Karpas-422 (cell line): ENCODE data around the gene ATXN1. TPM values are rescaled to one million over a fixed set of nuclear protein-coding genes. Genes with fewer than 3 reads are reported as not detected.

Experiments
- DNase-seq: peaks from one replicate; pipeline ENCODE4 v3.0.0-alpha.2; 2015
- H2AFZ ChIP-seq: fragments of 200-600 bp; sonication (generic); 2 replicates; pipeline ENCODE4 v1.6.1; 2014; ENCODE audit warnings: antibody characterized with exemption, low read length, mixed read lengths
- H3K27ac ChIP-seq: fragments of 200-600 bp; sonication (generic); 2 replicates; pipeline ENCODE4 v1.5.1; 2014; ENCODE audit warnings: mild to moderate bottlenecking, low read length, moderate library complexity
- H3K27me3 ChIP-seq: fragments of 200-600 bp; sonication (generic); 2 replicates; pipeline ENCODE4 v1.6.1; 2014; ENCODE audit warnings: low read length, mixed read lengths
- H3K36me3 ChIP-seq: fragments of 200-600 bp; sonication (generic); 2 replicates; pipeline ENCODE4 v1.6.1; 2014; ENCODE audit warnings: low read length, mixed read lengths; ENCODE audit not compliant: insufficient read depth
- H3K4me1 ChIP-seq: fragments of 200-600 bp; sonication (generic); 2 replicates; pipeline ENCODE4 v1.6.1; 2014; ENCODE audit warnings: mild to moderate bottlenecking, low read length, mixed read lengths
- H3K4me2 ChIP-seq: fragments of 200-600 bp; sonication (generic); 2 replicates; pipeline ENCODE4 v1.6.1; 2014; ENCODE audit warnings: low read length, low read depth, mild to moderate bottlenecking; ENCODE audit not compliant: poor library complexity, severe bottlenecking
- H3K4me3 ChIP-seq: fragments of 200-600 bp; sonication (generic); 2 replicates; pipeline ENCODE4 v1.5.1; 2014; ENCODE audit warnings: mild to moderate bottlenecking, antibody characterized with exemption, low read length, mixed read lengths
- H3K79me2 ChIP-seq: fragments of 200-600 bp; sonication (generic); 2 replicates; pipeline ENCODE4 v1.6.1; 2014; ENCODE audit warnings: mild to moderate bottlenecking, low read length, mixed read lengths
- H3K9ac ChIP-seq: fragments of 200-600 bp; sonication (generic); 2 replicates; pipeline ENCODE4 v1.6.0; 2014; ENCODE audit warnings: low read length
- H3K9me2 ChIP-seq: fragments of 200-600 bp; sonication (generic), shearing (Covaris generic); replicated peaks from 2 replicates; pipeline ENCODE4 v1.6.0; 2014; ENCODE audit warnings: mild to moderate bottlenecking, low read length, moderate library complexity; ENCODE audit not compliant: insufficient read depth
- H3K9me3 ChIP-seq: fragments of 300-700, 200-600 bp; sonication (generic); 2 replicates; pipeline ENCODE4 v1.6.1; 2014; ENCODE audit warnings: low read length, mixed read lengths
- H4K20me1 ChIP-seq: fragments of 200-600 bp; sonication (generic); 2 replicates; pipeline ENCODE4 v1.6.1; 2014; ENCODE audit warnings: mild to moderate bottlenecking, antibody characterized with exemption, low read length, low read depth; ENCODE audit not compliant: insufficient read depth
- total RNA-seq: library from RNA; depleted of rRNA; stranded (reverse); fragments of >200 nt; shearing (Covaris generic); gene quantifications from 2 replicates; pipeline ENCODE4 v1.2.3, GENCODE V29; 2014; ENCODE audit warnings: low replicate concordance

The ATXN1 gene
- total RNA-seq, 1 experiment from 2014 or later, result 0.37 TPM

DNA sequence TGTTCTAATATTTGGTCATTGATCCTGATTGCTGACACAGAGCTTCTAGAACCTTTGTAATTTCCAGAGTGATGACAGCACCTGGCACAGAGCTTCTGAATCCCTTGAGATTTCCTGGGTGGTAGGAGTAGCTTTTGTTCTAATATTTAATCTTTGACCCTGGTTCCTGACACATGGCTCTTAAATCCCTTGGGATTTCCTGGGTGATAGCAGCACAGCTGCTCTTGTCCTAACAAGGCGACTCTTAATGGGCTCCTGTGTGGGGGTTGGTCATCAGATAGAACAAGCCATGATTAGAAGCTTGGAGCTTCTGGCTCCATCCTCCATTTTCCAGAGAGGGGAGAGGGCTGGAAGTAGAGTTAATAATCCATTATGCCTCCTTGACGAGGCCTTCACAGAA, 504.5 kb downstream of the ATXN1 start:
- no peak overlapping the region for H3K9ac ChIP-seq
- H2AFZ ChIP-seq, result no peak overlapping the region

DNA sequence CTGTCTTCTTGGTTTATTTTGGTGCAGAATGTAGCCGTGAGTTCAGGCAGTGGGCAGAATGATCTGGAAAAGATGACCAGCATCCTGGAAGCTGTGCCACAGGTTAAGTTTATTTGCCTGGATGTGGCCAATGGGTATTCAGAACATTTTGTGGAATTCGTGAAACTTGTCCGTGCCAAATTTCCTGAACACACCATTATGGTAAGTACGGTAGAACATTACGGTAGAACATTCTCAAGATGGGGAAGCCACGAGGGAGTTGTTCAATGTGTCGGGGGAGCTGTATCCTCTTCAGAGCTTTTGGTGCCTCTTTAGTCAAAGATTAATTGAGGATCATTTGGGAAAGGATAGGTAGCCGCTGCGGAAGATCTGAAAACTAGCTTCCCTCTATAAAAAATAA, 506.7 kb downstream of the ATXN1 start:
- H2AFZ ChIP-seq, result no peak overlapping the region
- H3K36me3 ChIP-seq, result no peaks in the 10 kb centered on the region
- H3K9ac ChIP-seq, result no peak overlapping the region
- H3K27ac ChIP-seq, result no peak overlapping the region
- H3K4me1 ChIP-seq, result no peaks in the 10 kb centered on the region
- no peak for DNase-seq
- H3K9me2 ChIP-seq, result no peaks in the 10 kb centered on the region
- H3K27me3 ChIP-seq, result no peaks in the 10 kb centered on the region
- no peaks in the 10 kb centered on the region for H4K20me1 ChIP-seq
- no peak overlapping the region for H3K4me2 ChIP-seq
- H3K4me3 ChIP-seq, result no peak overlapping the region
- no peaks in the 10 kb centered on the region for H3K9me3 ChIP-seq
- no peaks in the 10 kb centered on the region for H3K79me2 ChIP-seq

More for the DNA sequence above, 504.5 kb downstream of the ATXN1 start:
- no peaks in the 10 kb centered on the region for H4K20me1 ChIP-seq
- no peak overlapping the region for H3K4me2 ChIP-seq
- no peaks in the 10 kb centered on the region for H3K79me2 ChIP-seq
- no peaks in the 10 kb centered on the region for H3K4me1 ChIP-seq
- peak; percentile 16 for DNase-seq
- H3K27ac ChIP-seq, result no peak overlapping the region
- no peaks in the 10 kb centered on the region for H3K27me3 ChIP-seq
- H3K9me2 ChIP-seq, result no peaks in the 10 kb centered on the region
- no peaks in the 10 kb centered on the region for H3K9me3 ChIP-seq
- H3K4me3 ChIP-seq, result no peak overlapping the region
- H3K36me3 ChIP-seq, result no peaks in the 10 kb centered on the region

DNA sequence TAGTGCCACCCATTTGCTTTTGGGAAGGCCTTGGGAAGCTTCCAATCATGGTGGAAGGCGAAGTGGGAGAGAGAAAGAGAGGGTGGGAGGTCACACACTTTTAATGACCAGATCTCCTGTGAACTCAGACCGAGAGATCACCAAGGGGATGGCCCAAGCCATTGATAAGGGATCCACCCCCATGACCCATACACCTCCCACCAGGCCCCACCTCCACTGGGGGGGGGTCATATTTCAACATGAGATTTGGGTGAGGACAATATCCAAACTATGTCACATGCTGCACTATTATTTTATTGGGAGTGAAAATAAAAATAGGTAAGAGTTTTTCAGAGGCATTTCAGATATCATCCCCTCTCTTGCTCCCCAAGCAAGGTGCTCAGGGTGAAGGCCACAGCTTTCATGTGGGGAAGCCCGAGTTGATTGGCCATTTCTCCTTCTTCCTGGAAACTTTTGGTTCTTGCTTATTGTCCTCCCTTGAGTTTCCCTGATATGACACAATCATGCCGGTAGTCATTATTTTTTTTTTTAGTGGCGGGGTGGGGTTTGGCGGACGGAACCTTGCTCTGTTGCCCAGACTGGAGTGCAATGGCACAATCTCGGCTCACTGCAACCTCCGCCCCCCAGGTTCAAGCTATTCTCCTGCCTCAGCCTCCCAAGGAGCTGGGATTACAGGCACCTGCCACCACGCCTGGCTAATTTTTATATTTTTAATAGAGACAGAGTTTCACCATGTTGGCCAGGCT, 507.7 kb downstream of the ATXN1 start:
- H3K27me3 ChIP-seq, result no peaks in the 10 kb centered on the region
- H3K79me2 ChIP-seq, result no peaks in the 10 kb centered on the region
- H3K4me1 ChIP-seq, result no peaks in the 10 kb centered on the region
- no peak overlapping the region for H3K27ac ChIP-seq
- no peaks in the 10 kb centered on the region for H3K9me3 ChIP-seq
- H3K36me3 ChIP-seq, result no peaks in the 10 kb centered on the region
- no peak overlapping the region for H3K4me2 ChIP-seq
- H2AFZ ChIP-seq, result no peak overlapping the region
- H3K4me3 ChIP-seq, result no peak overlapping the region
- no peak overlapping the region for H3K9ac ChIP-seq
- H4K20me1 ChIP-seq, result no peaks in the 10 kb centered on the region
- H3K9me2 ChIP-seq, result no peaks in the 10 kb centered on the region
- DNase-seq, result no peak

DNA sequence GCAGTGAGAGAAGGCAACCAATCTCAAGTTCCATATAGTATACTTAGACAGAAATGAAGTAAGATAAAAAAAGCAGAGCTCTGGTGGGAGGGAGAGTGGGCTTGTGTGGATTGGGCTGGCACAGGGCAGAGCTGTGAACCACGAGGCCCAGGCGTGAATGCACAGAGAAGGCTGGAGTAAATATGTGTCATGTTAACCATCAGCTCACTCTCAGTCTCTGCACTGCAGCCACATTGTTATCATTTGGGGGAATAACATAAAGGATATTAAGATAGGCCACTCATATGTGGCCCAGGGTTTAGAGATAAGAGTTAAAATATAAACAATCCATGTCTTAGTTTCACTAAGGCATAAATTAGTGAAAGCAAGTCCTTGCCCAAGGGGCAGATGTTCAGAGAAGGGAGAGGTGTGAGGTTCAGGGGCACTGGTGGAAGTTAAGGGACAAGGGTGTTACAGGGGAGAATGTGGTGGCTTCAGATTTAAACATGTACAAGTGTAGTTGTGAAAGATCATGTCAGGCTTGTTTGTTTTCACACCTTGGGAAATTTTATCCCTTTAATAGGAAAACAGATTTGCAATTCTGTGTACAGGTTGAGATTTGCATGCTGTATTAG, 508.5 kb downstream of the ATXN1 start:
- H3K9me3 ChIP-seq, result no peaks in the 10 kb centered on the region
- no peaks in the 10 kb centered on the region for H3K36me3 ChIP-seq
- no peaks in the 10 kb centered on the region for H4K20me1 ChIP-seq
- no peak overlapping the region for H3K9ac ChIP-seq
- H3K79me2 ChIP-seq, result no peaks in the 10 kb centered on the region
- H3K4me1 ChIP-seq, result no peaks in the 10 kb centered on the region
- H2AFZ ChIP-seq, result no peak overlapping the region
- no peak overlapping the region for H3K4me2 ChIP-seq
- peak; percentile 15 for DNase-seq
- no peak overlapping the region for H3K27ac ChIP-seq
- no peaks in the 10 kb centered on the region for H3K9me2 ChIP-seq
- no peak overlapping the region for H3K4me3 ChIP-seq
- H3K27me3 ChIP-seq, result no peaks in the 10 kb centered on the region

DNA sequence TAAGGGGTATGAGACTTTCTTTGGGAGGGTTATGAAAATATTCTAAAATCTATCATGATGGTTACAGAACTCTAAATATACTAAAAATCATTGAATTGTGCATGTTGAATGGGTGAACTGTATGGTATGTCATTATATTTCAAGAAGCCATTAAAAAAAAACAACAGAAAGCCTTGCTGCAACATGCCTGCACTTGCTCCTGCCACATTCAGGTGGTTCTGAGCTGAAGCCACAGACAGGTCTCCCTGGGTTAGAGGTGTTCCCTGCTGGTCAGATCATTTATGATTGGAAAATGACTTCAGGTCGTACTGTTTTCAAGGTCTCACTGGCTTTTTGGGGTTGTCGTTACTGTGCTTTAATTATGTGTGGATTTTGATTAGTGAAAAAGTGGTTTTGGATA, 509.6 kb downstream of the ATXN1 start:
- no peaks in the 10 kb centered on the region for H3K4me1 ChIP-seq
- no peak overlapping the region for H3K4me3 ChIP-seq
- no peak overlapping the region for H3K9ac ChIP-seq
- no peak overlapping the region for H3K4me2 ChIP-seq
- no peaks in the 10 kb centered on the region for H4K20me1 ChIP-seq
- no peaks in the 10 kb centered on the region for H3K27me3 ChIP-seq
- no peak for DNase-seq
- H3K79me2 ChIP-seq, result no peaks in the 10 kb centered on the region
- no peak overlapping the region for H2AFZ ChIP-seq
- no peaks in the 10 kb centered on the region for H3K9me3 ChIP-seq
- no peak overlapping the region for H3K27ac ChIP-seq
- H3K36me3 ChIP-seq, result no peaks in the 10 kb centered on the region
- no peaks in the 10 kb centered on the region for H3K9me2 ChIP-seq

DNA sequence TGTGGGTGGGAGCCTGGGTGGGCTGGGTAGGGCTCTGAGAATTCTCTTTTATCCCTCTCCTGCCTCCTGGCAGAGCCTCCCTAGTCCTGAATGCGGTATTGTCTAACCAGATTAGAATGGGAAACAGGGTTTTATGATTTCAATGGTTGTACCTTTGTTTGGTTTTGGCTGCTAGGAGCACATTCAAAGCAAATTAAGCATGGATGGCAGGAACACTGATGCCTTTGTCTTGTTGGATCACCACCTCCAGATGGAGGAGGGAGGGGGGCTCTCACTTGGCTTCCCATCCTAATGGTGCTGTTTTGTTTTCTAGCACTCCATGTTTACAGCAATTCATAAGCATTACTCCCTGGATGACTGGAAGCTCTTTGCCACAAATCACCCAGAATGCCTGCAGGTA, 511.3 kb downstream of the ATXN1 start:
- Histone ChIP-seq H3K9me2 (no peaks in the 10 kb centered on the region), H3K4me1 (no peaks in the 10 kb centered on the region), H3K9me3 (no peaks in the 10 kb centered on the region), H3K9ac (no peak overlapping the region), H4K20me1 (no peaks in the 10 kb centered on the region), H3K79me2 (no peaks in the 10 kb centered on the region), H2AFZ (no peak overlapping the region), H3K27ac (no peak overlapping the region), H3K4me3 (no peak overlapping the region), H3K36me3 (no peaks in the 10 kb centered on the region), H3K4me2 (no peak overlapping the region), H3K27me3 (no peaks in the 10 kb centered on the region)
- no peak for DNase-seq
